GM12891 (cell line): ENCODE data around the gene PDLIM1.

Source experiments
- DNase-seq: peaks from one replicate; pipeline ENCODE4 v3.0.0; 2011; ENCODE audit warnings: low spot score; ENCODE audit not compliant: insufficient read length
- FAIRE-seq: peaks from 2 replicates; lab custom pipeline; 2011; peaks lifted over from hg19 to GRCh38; lab: Jason Lieb, UNC
- PAX5 ChIP-seq: IDR thresholded peaks from 2 replicates; pipeline ENCODE4 v1.6.1; 2011; ENCODE audit warnings: low read length, moderate library complexity, mild to moderate bottlenecking; ENCODE audit not compliant: insufficient read depth, severe bottlenecking
- POLR2A ChIP-seq: IDR thresholded peaks from 2 replicates; pipeline ENCODE4 v1.6.1; 2011; ENCODE audit warnings: low read depth, low read length, control low read depth
- POLR2AphosphoS5 ChIP-seq: IDR thresholded peaks from 2 replicates; pipeline ENCODE4 v1.6.1; 2011; ENCODE audit warnings: low read depth, low read length, control low read depth
- POU2F2 ChIP-seq: IDR thresholded peaks from 2 replicates; pipeline ENCODE4 v1.6.1; 2011; ENCODE audit warnings: low read depth, mild to moderate bottlenecking, control low read depth, low read length, moderate library complexity
- SPI1 ChIP-seq: IDR thresholded peaks from 2 replicates; pipeline ENCODE4 v1.6.1; 2011; ENCODE audit warnings: low read depth, low read length, control low read depth
- TAF1 ChIP-seq: IDR thresholded peaks from 2 replicates; pipeline ENCODE4 v1.6.1; 2011; ENCODE audit warnings: low read depth, low read length, control low read depth

The PDLIM1 gene

GRCh38 chr10:95331596-95332130, 40.9 kb upstream of the PDLIM1 start:
- DNase-seq (no peak), FAIRE-seq (no peak)
- TF ChIP-seq TAF1 (no peak), POLR2AphosphoS5 (no peak), PAX5 (no peak), POLR2A (no peak), POU2F2 (no peak), SPI1 (no peak)

GRCh38 chr10:95330966-95331453, 40.2 kb upstream of the PDLIM1 start:
- no peak for FAIRE-seq
- no peak for DNase-seq
- TF ChIP-seq POU2F2 (no peak), SPI1 (no peak), POLR2A (no peak), PAX5 (no peak), TAF1 (no peak)

GRCh38 chr10:95329296-95329695, 38.5 kb upstream of the PDLIM1 start:
- TF ChIP-seq POLR2A (no peak), POU2F2 (no peak), TAF1 (no peak), PAX5 (no peak), SPI1 (no peak), POLR2AphosphoS5 (no peak)
- no peak for FAIRE-seq
- DNase-seq, result no peak

GRCh38 chr10:95328013-95328412, 37.2 kb upstream of the PDLIM1 start:
- no peak for TF ChIP-seq POU2F2
- TF ChIP-seq TAF1, result no peak
- no peak for TF ChIP-seq POLR2A
- no peak for TF ChIP-seq POLR2AphosphoS5
- no peak for TF ChIP-seq PAX5
- TF ChIP-seq SPI1, result no peak
- DNase-seq (no peak), FAIRE-seq (no peak)

GRCh38 chr10:95327367-95327766, 36.6 kb upstream of the PDLIM1 start:
- FAIRE-seq (no peak), DNase-seq (no peak)

GRCh38 chr10:95326396-95326795, 35.6 kb upstream of the PDLIM1 start:
- DNase-seq (no peak), FAIRE-seq (no peak)
- TF ChIP-seq PAX5, result no peak

More at GRCh38 chr10:95327367-95327766, 36.6 kb upstream of the PDLIM1 start:
- no peak for TF ChIP-seq POLR2AphosphoS5
- no peak for TF ChIP-seq POU2F2
- no peak for TF ChIP-seq PAX5
- TF ChIP-seq POLR2A, result no peak
- no peak for TF ChIP-seq SPI1
- no peak for TF ChIP-seq TAF1

GRCh38 chr10:95325863-95326262, 35.1 kb upstream of the PDLIM1 start:
- DNase-seq (no peak), FAIRE-seq (no peak)
- TF ChIP-seq POLR2A (no peak), POU2F2 (no peak), SPI1 (no peak), PAX5 (no peak), POLR2AphosphoS5 (no peak), TAF1 (no peak)

- DNase-seq (no peak), FAIRE-seq (no peak)
- TF ChIP-seq PAX5 (no peak), POLR2AphosphoS5 (no peak), SPI1 (no peak), TAF1 (no peak)
These were observed 33.8 kb upstream of the PDLIM1 start for GRCh38 chr10:95324436-95325268.

- DNase-seq, result no peak
- FAIRE-seq, result no peak
- TF ChIP-seq POLR2AphosphoS5, result no peak
These were observed 30.9 kb upstream of the PDLIM1 start for GRCh38 chr10:95321554-95322301.
